Measurements from ENCODE around the gene ALDOC. TPM values are rescaled to one million over a fixed set of nuclear protein-coding genes. Genes with fewer than 3 reads are reported as not detected.

ALDOC gene
- total RNA-seq, 2 experiments from 2014 or later = 140 to 147 TPM

DNA sequence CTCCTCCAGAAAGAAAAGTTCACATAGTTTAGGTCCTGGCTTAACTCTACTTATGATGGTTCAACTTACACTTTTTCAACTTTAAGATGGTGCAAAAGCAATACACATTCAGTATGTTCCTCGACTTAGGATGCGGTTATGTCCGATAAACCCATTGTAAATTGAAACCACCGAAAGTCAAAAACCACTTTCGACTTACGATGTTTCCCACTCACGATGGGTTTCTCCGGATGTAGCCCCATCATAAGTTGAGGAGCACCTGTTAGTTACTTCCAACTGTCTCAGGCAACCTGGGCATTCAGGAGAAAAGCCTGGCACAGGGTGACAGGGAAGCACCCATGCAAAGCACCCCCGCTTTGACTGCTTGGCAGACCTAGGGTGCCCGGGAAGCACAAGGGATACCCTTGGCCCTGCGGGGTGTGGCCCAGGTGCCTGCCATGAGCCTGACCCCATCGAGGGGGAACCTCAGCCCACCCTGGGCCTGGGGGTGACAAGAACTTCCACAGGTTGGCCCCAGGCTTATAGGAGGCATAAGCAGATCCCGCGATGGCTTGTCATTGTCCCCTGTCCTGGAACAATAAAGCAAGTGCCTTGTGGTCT, 38.3 kb downstream of the ALDOC start:
- DNase-seq = no peak
- ChIA-PET CTCF (interaction anchor here (1.0 to 2.2 kb wide), 3 partner anchors 10 to 121 kb away, joined by 4 to 8 read pairs (median 4); no protein-coding TSS in a partner anchor), POLR2A (no interaction called here)
- Mint-ChIP-seq H3K27ac (no peak overlapping the region), H3K4me3 (no peak overlapping the region), H3K27me3 (no peaks in the 10 kb centered on the region), H3K9me3 (no peaks in the 10 kb centered on the region), H3K36me3 (ENCODE audit: low read depth) (no peaks in the 10 kb centered on the region), H3K4me1 (no peaks in the 10 kb centered on the region)

DNA sequence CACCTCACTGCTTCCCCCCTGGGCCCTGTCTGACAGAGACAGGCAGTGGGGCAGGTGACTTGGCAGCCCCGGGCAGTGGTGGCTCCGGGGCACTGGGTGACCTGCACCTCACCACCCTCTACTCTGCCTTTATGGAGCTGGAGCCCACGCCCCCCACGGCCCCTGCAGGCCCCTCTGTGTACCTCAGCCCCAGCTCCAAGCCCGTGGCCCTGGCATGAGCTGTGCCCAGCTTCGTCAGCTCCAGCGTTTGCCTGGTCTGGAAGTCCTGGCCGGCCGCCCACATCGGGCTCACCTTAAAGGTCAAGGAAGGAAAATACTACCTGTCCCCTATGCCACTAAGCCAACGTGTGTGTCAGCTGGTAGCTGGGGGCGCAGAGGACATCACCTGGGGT, 39.5 kb downstream of the ALDOC start:
- Mint-ChIP-seq H3K4me1 (no peaks in the 10 kb centered on the region), H3K4me3 (no peak overlapping the region)

DNA sequence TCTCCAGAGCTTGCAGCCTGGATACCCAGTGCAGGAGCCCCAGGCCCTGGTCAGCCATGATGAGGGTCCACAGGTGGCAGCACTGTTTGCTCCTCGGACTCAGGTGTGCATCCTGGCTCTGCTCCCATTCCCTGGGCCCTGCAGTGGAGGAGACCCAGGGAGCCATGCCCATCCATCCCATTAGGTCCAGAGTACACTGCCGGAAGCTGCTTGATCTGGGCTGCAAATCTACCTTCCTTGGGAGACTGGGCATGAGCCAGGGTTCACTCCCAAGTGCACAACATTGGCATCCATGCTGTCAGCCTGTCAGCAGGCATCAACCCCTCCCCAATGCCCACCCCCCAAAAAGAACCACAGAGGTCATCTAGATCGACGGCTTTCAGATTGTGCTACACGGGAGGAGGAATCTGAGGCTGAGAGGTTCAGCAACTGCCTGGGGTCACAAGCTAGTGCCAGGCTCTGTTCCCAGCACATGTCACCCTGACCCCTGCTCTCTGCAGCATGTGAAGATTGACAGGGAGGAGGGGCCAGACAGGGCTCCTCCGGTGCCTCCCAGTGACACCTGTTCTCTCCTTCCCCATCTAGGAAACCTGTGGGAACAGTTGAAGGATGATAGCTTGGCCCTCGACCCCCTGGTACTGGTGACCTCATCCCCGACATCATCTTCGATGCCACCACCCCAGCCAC, 40.0 kb downstream of the ALDOC start:
- Mint-ChIP-seq H3K4me3 (no peak overlapping the region), H3K27me3 (peaks cover 2% of the 10 kb centered on the region), H3K27ac (no peak overlapping the region), H3K9me3 (no peaks in the 10 kb centered on the region), H3K36me3 (ENCODE audit: low read depth) (no peaks in the 10 kb centered on the region), H3K4me1 (no peaks in the 10 kb centered on the region)
- no peak for DNase-seq
- ChIA-PET CTCF (interaction anchor here (0.8 to 2.2 kb wide), 4 partner anchors 10 to 107 kb away, joined by 3 to 8 read pairs (median 4); no protein-coding TSS in a partner anchor), POLR2A (no interaction called here)

More for the DNA sequence above, 39.5 kb downstream of the ALDOC start:
- ChIA-PET CTCF (interaction anchor here (1.0 to 2.2 kb wide), 3 partner anchors 11 to 120 kb away, joined by 4 to 8 read pairs (median 4); no protein-coding TSS in a partner anchor), POLR2A (no interaction called here)
- Mint-ChIP-seq H3K27ac (no peak overlapping the region), H3K27me3 (no peaks in the 10 kb centered on the region), H3K9me3 (no peaks in the 10 kb centered on the region), H3K36me3 (ENCODE audit: low read depth) (no peaks in the 10 kb centered on the region)
- DNase-seq = no peak

DNA sequence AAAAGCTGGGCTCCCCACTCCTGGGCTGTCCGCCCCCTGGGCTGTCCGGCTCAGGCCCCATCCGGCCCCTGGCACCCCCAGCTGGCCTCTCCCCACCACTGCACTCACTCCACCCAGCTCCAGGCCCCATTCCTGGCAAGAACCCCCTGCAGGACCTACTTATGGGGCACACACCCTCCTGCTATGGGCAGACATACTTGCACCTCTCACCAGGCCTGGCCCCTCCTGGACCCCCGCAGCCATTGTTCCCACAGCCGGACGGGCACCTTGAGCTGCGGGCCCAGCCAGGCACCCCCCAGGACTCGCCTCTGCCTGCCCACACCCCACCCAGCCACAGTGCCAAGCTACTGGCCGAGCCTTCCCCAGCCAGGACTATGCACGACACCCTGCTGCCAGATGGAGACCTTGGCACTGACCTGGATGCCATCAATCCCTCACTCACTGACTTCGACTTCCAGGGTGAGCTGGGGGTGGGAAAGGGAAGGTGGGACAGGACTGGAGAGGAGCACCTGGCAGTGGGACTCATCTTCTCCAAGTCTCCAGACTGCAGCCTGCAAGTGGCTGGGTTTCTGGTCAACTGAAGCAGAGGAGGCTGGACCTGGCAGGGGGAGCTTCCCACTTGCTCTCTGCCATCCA, 41.8 kb downstream of the ALDOC start:
- no peaks in the 10 kb centered on the region for H3K9me3 Mint-ChIP-seq
- H3K27me3 Mint-ChIP-seq = peaks cover 2% of the 10 kb centered on the region
- ChIA-PET CTCF (interaction anchor here (1.2 kb wide), 1 partner anchor 40 kb away, joined by 3 read pairs; no protein-coding TSS in a partner anchor), POLR2A (no interaction called here)
- H3K27ac Mint-ChIP-seq = no peak overlapping the region
- H3K36me3 Mint-ChIP-seq (ENCODE audit: low read depth) = no peaks in the 10 kb centered on the region
- no peak overlapping the region for H3K4me3 Mint-ChIP-seq
- no peak for DNase-seq
- H3K4me1 Mint-ChIP-seq = no peaks in the 10 kb centered on the region

DNA sequence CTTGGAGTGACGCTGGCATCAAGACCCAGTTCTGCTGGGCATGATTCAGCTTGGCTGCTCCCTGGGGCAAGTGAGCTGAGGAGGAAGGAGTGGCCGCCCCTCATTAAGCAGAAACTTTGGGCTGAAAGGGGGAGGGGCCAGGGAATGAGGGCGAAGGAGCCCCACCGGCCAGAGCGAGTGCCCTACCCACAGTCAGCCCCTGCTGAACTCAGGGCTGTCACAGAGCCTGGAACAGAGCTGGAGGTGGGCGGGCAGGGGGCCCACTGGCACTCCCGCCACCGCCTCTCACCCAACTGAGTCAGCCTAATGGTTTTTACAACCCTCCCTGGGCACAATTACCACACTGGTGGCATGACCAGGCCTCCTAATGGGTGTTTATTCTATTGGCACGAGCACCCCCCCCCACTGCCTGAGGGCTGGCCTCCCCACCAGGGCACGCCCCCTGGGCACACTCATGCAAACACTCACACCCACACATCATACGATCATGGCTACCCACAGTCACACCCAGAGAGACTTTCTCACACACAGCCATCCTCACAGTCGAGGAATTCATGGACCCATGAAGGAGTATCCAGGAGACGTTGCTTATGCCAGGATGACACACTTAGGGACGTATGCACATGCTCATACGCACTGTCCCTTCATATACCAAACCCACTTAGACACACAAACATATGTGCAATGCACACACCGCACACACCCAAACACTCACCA, 43.4 kb downstream of the ALDOC start:
- no peak overlapping the region for H3K27ac Mint-ChIP-seq
- ChIA-PET POLR2A (no interaction called here), CTCF (no interaction called here)
- no peaks in the 10 kb centered on the region for H3K36me3 Mint-ChIP-seq (ENCODE audit: low read depth)
- DNase-seq = no peak
- H3K9me3 Mint-ChIP-seq = no peaks in the 10 kb centered on the region
- H3K4me3 Mint-ChIP-seq = no peak overlapping the region
- H3K4me1 Mint-ChIP-seq = no peaks in the 10 kb centered on the region
- peaks cover 2% of the 10 kb centered on the region for H3K27me3 Mint-ChIP-seq

DNA sequence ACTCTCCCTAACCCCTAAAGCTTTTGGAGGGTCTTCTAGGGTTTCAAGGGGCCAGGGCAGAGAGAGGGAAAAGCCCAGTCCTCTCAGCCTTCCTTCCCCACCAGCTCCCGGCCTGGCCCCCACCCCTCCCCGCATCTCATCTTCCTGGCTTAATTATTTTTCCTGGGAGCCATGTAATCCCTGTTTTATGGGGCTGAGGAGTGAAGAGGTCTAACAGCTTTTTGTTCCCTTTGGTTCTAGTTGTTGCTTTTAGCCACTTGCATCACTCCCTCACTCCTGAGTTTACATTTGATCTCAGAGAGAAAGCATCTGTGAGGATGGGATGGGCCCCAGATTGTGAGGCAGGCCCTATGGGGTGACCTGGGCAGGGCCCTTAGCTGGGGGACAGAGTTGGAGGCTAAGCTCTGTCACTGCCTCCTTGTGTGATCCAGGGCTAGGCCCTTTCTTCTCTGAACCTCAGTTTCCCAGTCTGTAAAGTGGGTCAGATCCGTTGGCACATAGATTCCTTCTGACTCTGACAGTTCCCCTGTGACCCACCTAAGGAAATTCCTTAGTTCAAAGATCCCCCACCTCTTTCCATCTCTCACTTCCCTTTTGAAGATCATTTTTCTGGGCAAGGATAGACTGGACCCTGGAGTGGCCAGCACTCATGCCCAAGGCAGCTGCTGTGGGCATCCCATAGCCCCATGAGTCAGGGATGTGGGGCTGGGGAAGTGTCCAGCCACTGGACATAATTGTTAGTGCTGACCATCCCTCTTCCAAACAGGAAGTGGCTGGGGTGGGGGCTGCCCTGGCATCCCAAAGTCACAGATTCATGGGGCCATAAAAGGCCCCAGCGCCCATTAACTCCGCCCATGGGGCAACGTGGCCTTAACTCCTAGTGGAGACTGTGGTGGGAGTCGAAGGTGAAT, 44.4 kb downstream of the ALDOC start:
- Mint-ChIP-seq H3K36me3 (ENCODE audit: low read depth) (no peaks in the 10 kb centered on the region), H3K4me1 (no peaks in the 10 kb centered on the region), H3K27me3 (peaks cover 2% of the 10 kb centered on the region), H3K27ac (no peak overlapping the region), H3K4me3 (no peak overlapping the region), H3K9me3 (no peaks in the 10 kb centered on the region)
- ChIA-PET CTCF (no interaction called here), POLR2A (no interaction called here)
- DNase-seq = no peak

DNA sequence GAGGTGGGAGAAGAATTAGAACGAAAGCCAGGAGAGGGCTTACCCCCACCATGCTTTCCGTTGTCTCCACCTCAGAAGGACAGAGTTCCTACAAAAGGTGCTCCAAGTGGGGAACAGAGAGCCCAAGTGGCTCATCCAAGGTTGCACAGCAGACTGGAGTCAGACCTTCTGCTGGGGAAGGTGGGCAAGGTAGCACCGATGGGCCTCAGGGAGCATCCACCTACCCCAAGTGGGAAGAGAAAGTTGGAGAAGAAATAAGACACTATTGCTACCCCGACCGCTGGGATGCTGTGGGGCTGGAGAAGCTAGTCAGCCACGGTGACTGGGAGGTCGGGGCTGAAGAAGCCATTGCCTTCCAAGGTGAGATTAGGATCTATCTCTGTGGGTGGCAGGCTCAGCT, 45.8 kb downstream of the ALDOC start:
- Mint-ChIP-seq H3K27ac (no peak overlapping the region), H3K9me3 (no peaks in the 10 kb centered on the region), H3K36me3 (ENCODE audit: low read depth) (no peaks in the 10 kb centered on the region), H3K27me3 (peaks cover 2% of the 10 kb centered on the region), H3K4me3 (no peak overlapping the region), H3K4me1 (no peaks in the 10 kb centered on the region)
- CTCF ChIA-PET = interaction anchor here (1.1 kb wide), 1 partner anchor 9 kb away, joined by 3 read pairs; no protein-coding TSS in a partner anchor
- DNase-seq = no peak
- POLR2A ChIA-PET = no interaction called here

DNA sequence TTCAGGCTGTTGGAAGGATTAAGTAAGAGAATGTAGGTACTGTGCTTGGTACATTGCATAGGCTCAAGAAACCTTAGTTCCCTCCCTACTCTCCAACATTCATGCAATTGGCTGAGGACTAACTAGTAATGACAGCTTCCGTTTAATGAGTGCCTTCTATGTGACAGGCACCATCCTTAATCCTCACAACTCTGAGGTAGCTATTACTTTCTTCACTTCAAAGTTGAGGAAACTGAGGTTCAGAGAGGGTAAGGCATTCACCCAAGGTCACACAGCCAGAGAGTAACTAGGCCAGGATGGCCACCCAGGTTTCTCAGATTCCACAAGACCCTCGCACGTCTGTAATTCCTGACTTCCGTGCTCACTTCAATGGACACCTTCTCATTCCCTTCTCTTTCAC, 46.4 kb downstream of the ALDOC start:
- no peaks in the 10 kb centered on the region for H3K9me3 Mint-ChIP-seq
- H3K4me1 Mint-ChIP-seq = no peaks in the 10 kb centered on the region
- H3K36me3 Mint-ChIP-seq (ENCODE audit: low read depth) = no peaks in the 10 kb centered on the region
- H3K27ac Mint-ChIP-seq = no peak overlapping the region
- no peak for DNase-seq
- no peak overlapping the region for H3K4me3 Mint-ChIP-seq
- CTCF ChIA-PET = interaction anchor here (1.1 kb wide), 1 partner anchor 10 kb away, joined by 3 read pairs; no protein-coding TSS in a partner anchor
- peaks cover 2% of the 10 kb centered on the region for H3K27me3 Mint-ChIP-seq
- POLR2A ChIA-PET = no interaction called here

DNA sequence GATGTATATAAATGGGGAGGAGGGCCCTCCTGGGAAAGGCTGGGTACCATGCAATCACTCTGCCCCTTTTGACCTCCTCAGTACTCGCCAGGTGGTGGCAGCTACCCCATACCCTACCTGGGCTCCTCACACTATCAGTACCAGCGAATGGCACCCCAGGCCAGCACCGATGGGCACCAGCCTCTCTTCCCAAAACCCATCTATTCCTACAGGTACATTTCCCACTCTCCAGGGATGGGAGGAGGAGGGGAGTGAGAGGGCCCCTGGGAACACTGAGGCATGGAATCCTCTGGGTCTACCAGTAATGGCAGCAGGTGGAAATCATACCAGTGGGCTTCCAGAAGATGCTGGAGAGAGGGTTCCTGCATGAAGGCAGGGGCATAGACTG, 47.7 kb downstream of the ALDOC start:
- H3K36me3 Mint-ChIP-seq (ENCODE audit: low read depth) = no peaks in the 10 kb centered on the region

DNA sequence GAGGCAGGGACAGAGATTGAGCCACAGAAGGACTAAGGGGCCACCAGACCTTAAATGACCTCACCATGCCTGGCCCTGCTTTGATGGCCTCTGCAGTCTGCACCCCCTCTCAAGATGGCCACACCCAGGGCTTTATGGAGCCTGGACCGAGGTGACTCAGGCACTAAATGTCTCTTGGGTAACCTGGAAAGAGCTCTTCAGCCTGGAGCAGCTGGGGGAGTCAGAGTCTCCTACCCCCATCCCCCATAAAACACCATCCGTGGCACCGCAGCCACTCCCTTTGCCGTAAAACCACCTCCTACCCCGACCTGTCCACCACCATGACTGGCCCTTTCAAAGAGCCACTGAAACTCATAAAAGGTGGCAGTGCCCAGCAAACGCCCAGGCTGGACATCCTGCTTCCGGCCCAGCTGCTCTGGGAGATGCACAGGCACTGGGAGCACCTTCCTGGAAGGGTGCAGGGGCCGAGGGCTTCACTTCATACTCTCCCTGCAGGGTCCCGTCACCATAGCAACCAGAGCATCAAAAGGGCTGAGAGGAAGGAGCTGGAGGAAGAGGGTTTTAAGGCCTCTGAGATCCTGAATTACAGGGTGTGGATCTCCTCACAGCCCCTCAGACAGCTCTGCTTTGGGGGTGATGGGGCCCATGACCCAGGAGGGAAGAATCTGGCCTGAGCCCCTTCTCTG, 48.2 kb downstream of the ALDOC start:
- no peaks in the 10 kb centered on the region for H3K9me3 Mint-ChIP-seq
- no peak overlapping the region for H3K27ac Mint-ChIP-seq
- H3K27me3 Mint-ChIP-seq = peaks cover 2% of the 10 kb centered on the region
- DNase-seq = no peak
- CTCF ChIA-PET = interaction anchor here (1.1 kb wide), 1 partner anchor 12 kb away, joined by 3 read pairs; no protein-coding TSS in a partner anchor
- POLR2A ChIA-PET = no interaction called here
- H3K4me1 Mint-ChIP-seq = no peaks in the 10 kb centered on the region
- H3K36me3 Mint-ChIP-seq (ENCODE audit: low read depth) = no peaks in the 10 kb centered on the region
- H3K4me3 Mint-ChIP-seq = no peak overlapping the region

More for the DNA sequence above, 47.7 kb downstream of the ALDOC start:
- POLR2A ChIA-PET = no interaction called here
- H3K9me3 Mint-ChIP-seq = no peaks in the 10 kb centered on the region
- peaks cover 2% of the 10 kb centered on the region for H3K27me3 Mint-ChIP-seq
- H3K27ac Mint-ChIP-seq = no peak overlapping the region
- no peak for DNase-seq
- no peak overlapping the region for H3K4me3 Mint-ChIP-seq
- no peaks in the 10 kb centered on the region for H3K4me1 Mint-ChIP-seq
- CTCF ChIA-PET = interaction anchor here (1.1 kb wide), 1 partner anchor 12 kb away, joined by 3 read pairs; no protein-coding TSS in a partner anchor

DNA sequence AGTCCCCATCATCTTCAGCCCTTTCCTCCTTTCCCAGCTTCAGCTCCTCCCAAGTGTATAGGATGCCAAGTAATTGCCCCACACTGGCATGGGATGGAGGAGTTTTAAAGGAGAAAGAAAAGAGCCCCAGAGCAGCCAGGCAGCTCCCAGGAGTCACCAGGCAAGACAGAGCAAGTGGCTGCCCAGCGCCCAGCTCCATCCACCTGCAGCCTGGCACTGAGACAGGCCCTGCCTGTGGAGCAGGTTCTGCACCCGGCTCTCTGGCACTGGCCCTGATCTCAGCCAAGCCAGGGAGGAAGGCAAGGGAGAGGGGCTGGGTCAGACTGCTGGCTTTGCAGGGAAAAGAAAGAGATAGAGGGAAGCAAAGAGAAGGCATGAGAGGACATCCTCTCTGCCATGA, 48.8 kb downstream of the ALDOC start:
- Mint-ChIP-seq H3K9me3 (no peaks in the 10 kb centered on the region), H3K36me3 (ENCODE audit: low read depth) (no peaks in the 10 kb centered on the region), H3K4me3 (no peak overlapping the region), H3K27ac (no peak overlapping the region), H3K27me3 (peaks cover 2% of the 10 kb centered on the region), H3K4me1 (no peaks in the 10 kb centered on the region)
- CTCF ChIA-PET = interaction anchor here (1.1 kb wide), 1 partner anchor 13 kb away, joined by 3 read pairs; no protein-coding TSS in a partner anchor
- DNase-seq = no peak
- POLR2A ChIA-PET = no interaction called here

DNA sequence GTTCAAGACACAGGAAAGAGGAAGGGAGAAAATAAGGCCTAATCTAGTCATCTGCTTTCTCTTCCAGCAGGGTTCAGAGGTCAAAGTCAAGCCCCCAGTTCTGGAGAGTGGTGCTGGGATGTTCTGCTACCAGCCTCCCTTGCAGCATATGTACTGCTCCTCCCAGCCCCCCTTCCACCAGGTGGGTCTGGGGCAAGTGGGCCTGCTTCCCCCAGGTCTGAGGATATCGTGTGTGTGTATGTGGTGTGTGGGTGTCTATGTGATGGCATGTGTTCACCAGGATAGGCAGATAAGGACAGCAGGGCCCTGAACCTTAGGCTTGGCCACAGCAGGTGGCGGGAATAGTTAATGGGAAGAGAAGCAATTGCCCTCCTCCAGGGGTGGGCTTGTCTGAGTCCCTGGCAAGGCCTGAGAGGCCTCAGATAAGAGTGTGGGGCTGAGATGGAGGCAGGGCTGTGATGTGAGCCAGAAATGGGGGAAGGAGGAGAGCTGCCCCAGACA, 49.5 kb downstream of the ALDOC start:
- CTCF ChIA-PET = no interaction called here
- Mint-ChIP-seq H3K4me3 (no peak overlapping the region), H3K4me1 (no peaks in the 10 kb centered on the region), H3K27me3 (peaks cover 2% of the 10 kb centered on the region), H3K9me3 (no peaks in the 10 kb centered on the region), H3K27ac (no peak overlapping the region), H3K36me3 (ENCODE audit: low read depth) (no peaks in the 10 kb centered on the region)
- DNase-seq = no peak
- POLR2A ChIA-PET = no interaction called here
